Activated CD8-positive, alpha-beta memory T cell treated with anti-CD3 and anti-CD28 coated beads for 24 hours (primary cell): ENCODE results near the gene CD320.
"Not testable (repeated sequence)": the region's sequence is repeated elsewhere in the genome, so short reads cannot be mapped to it uniquely, and the experiment has no call there.

ENCODE experiments used
- DNase-seq: peaks from one replicate; pipeline ENCODE4 v3.0.0-alpha.2; 2020

Gene CD320

GRCh38 chr19:8306235-8307054 is 1.7 kb downstream of the CD320 start:
- DNase-seq, result peak; percentile 54

- peak; percentile 45 for DNase-seq
Measured at GRCh38 chr19:8305798-8306197, 2.4 kb downstream of the CD320 start.

- peak; percentile 62 for DNase-seq
Measured at GRCh38 chr19:8304841-8305621, 3.1 kb downstream of the CD320 start.

- peak; percentile 55 for DNase-seq
Measured at GRCh38 chr19:8302734-8303133, 5.4 kb downstream of the CD320 start.

GRCh38 chr19:8302357-8302691 is 5.8 kb downstream of the CD320 start:
- DNase-seq, result no peak

- DNase-seq, result not testable (repeated sequence)
Measured at GRCh38 chr19:8291337-8291736, 16.8 kb downstream of the CD320 start.

GRCh38 chr19:8276508-8276907 is 31.6 kb downstream of the CD320 start:
- DNase-seq, result not testable (repeated sequence)

GRCh38 chr19:8269724-8270123 is 38.4 kb downstream of the CD320 start:
- DNase-seq, result no peak

GRCh38 chr19:8265872-8266271 is 42.3 kb downstream of the CD320 start:
- no peak for DNase-seq

- not testable (repeated sequence) for DNase-seq
Measured at GRCh38 chr19:8264248-8264647, 43.9 kb downstream of the CD320 start.

GRCh38 chr19:8262431-8262830 is 45.7 kb downstream of the CD320 start:
- no peak for DNase-seq

GRCh38 chr19:8261881-8262280 is 46.3 kb downstream of the CD320 start:
- no peak for DNase-seq

- DNase-seq, result no peak
Measured at GRCh38 chr19:8261347-8261746, 46.8 kb downstream of the CD320 start.

- no peak for DNase-seq
Measured at GRCh38 chr19:8259922-8260247, 48.3 kb downstream of the CD320 start.

GRCh38 chr19:8259142-8259921 is 48.8 kb downstream of the CD320 start:
- no peak for DNase-seq

- DNase-seq, result no peak
Measured at GRCh38 chr19:8257052-8257443, 51.1 kb downstream of the CD320 start.

GRCh38 chr19:8256276-8257051 is 51.7 kb downstream of the CD320 start:
- no peak for DNase-seq

- no peak for DNase-seq
Measured at GRCh38 chr19:8255426-8256125, 52.6 kb downstream of the CD320 start.

GRCh38 chr19:8254286-8255001 is 53.7 kb downstream of the CD320 start:
- no peak for DNase-seq

GRCh38 chr19:8253678-8254077 is 54.5 kb downstream of the CD320 start:
- no peak for DNase-seq

- peak; percentile 94 for DNase-seq
Measured at GRCh38 chr19:8252922-8253589, 55.1 kb downstream of the CD320 start.
